ENCODE data around the gene UBE2U.

Gene UBE2U

GRCh38 chr1:64203420-64203819, at the start of gene UBE2U:
Gene UBE2U, plus strand, starts transcription at chr1:64203623. Its CDS starts 428 bp downstream, at chr1:64204051.
- no peak for DNase-seq

- no peak for DNase-seq
These were observed 48.1 kb upstream of the UBE2U start for GRCh38 chr1:64155278-64155677.

GRCh38 chr1:64161357-64161941, 42.0 kb upstream of the UBE2U start:
- DNase-seq: no peak

- DNase-seq: peak; percentile 65
These were observed 41.3 kb upstream of the UBE2U start for GRCh38 chr1:64162151-64162550.

GRCh38 chr1:64162804-64163203, 40.6 kb upstream of the UBE2U start:
- no peak for DNase-seq

- no peak for DNase-seq
These were observed 40.0 kb upstream of the UBE2U start for GRCh38 chr1:64163431-64163830.

GRCh38 chr1:64163970-64164369, 39.5 kb upstream of the UBE2U start:
- DNase-seq: no peak

- DNase-seq: no peak
These were observed 36.8 kb upstream of the UBE2U start for GRCh38 chr1:64166629-64167028.

GRCh38 chr1:64167176-64167575, 36.2 kb upstream of the UBE2U start:
- no peak for DNase-seq

GRCh38 chr1:64171246-64171645, 32.2 kb upstream of the UBE2U start:
- no peak for DNase-seq

GRCh38 chr1:64171797-64172281, 31.6 kb upstream of the UBE2U start:
- peak; percentile 61 for DNase-seq

GRCh38 chr1:64172458-64172983, 30.9 kb upstream of the UBE2U start:
- DNase-seq: peak; percentile 93

GRCh38 chr1:64173336-64173940, 30.0 kb upstream of the UBE2U start:
- no peak for DNase-seq

GRCh38 chr1:64175639-64176038, 27.8 kb upstream of the UBE2U start:
- DNase-seq: no peak

GRCh38 chr1:64176659-64177058, 26.8 kb upstream of the UBE2U start:
- no peak for DNase-seq

- DNase-seq: no peak
These were observed 23.8 kb upstream of the UBE2U start for GRCh38 chr1:64179588-64179987.

- DNase-seq: no peak
These were observed 21.2 kb upstream of the UBE2U start for GRCh38 chr1:64182207-64182606.

- peak; percentile 89 for DNase-seq
These were observed 19.9 kb upstream of the UBE2U start for GRCh38 chr1:64183395-64184002.

- peak; percentile 89 for DNase-seq
These were observed 19.4 kb upstream of the UBE2U start for GRCh38 chr1:64184003-64184440.

- no peak for DNase-seq
These were observed 17.1 kb upstream of the UBE2U start for GRCh38 chr1:64186138-64186897.

GRCh38 chr1:64186898-64187280, 16.5 kb upstream of the UBE2U start:
- no peak for DNase-seq

GRCh38 chr1:64187646-64188045, 15.8 kb upstream of the UBE2U start:
- DNase-seq: no peak

- DNase-seq: no peak
These were observed 11.1 kb upstream of the UBE2U start for GRCh38 chr1:64192290-64192689.

All from NCI-H2029 treated with DMSO at 0.1 percent for 48 hours (cell line).